ENCODE results near the gene COL9A1. TPM values are rescaled to one million over a fixed set of nuclear protein-coding genes. Genes with fewer than 3 reads are reported as not detected.

COL9A1 gene
- total RNA-seq, 1 experiment from 2014 or later: not detected

DNA sequence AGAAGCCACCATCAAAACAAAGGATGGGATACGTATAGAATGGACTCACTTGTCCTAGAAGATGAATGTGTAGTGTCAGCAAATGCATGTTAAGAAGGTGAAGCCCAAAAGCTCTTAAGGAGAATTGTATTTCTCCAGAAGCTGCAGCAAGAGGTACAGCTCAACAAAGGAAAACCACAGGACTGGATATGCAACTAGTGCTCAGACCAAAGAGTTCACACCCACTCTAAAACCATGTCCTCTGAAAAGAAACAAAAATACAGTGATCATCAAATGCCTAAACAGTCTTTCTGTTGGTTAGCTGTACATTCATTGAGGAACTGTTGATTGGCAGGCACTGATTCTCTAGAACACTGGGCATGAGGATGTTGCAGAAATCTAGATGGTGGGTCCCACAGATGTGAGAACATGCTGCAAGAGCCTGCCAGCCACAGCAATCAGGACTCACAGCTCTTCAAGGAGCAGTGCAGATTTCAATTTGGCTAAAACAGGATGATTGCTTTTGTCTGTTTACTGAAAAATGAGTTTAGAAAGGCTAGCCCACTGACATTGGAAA lies 94.6 kb downstream of the COL9A1 start:
- H3K27ac Mint-ChIP-seq (ENCODE audit: unreplicated experiment): no peak overlapping the region
- BruUV-seq (replicated peaks): no TSS peak
- H3K9me3 Mint-ChIP-seq (ENCODE audit: low read depth, unreplicated experiment): no peaks in the 10 kb centered on the region
- CTCF ChIA-PET: no interaction called here
- H3K4me1 Mint-ChIP-seq (ENCODE audit: low read depth, unreplicated experiment): peaks cover 7% of the 10 kb centered on the region
- no peak overlapping the region for H3K4me3 Mint-ChIP-seq (ENCODE audit: low read depth, unreplicated experiment)
- TF ChIP-seq, protein P1, sequence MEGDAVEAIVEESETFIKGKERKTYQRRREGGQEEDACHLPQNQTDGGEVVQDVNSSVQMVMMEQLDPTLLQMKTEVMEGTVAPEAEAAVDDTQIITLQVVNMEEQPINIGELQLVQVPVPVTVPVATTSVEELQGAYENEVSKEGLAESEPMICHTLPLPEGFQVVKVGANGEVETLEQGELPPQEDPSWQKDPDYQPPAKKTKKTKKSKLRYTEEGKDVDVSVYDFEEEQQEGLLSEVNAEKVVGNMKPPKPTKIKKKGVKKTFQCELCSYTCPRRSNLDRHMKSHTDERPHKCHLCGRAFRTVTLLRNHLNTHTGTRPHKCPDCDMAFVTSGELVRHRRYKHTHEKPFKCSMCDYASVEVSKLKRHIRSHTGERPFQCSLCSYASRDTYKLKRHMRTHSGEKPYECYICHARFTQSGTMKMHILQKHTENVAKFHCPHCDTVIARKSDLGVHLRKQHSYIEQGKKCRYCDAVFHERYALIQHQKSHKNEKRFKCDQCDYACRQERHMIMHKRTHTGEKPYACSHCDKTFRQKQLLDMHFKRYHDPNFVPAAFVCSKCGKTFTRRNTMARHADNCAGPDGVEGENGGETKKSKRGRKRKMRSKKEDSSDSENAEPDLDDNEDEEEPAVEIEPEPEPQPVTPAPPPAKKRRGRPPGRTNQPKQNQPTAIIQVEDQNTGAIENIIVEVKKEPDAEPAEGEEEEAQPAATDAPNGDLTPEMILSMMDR (IDR thresholded peaks at IDR 0.05; ENCODE audit: unreplicated experiment): no peak
- H3K27me3 Mint-ChIP-seq (ENCODE audit: unreplicated experiment): peaks cover 12% of the 10 kb centered on the region
- H3K36me3 Mint-ChIP-seq (ENCODE audit: insufficient read depth, unreplicated experiment): no peaks in the 10 kb centered on the region
- intact Hi-C loops (cut with micrococcal nuclease; ENCODE audit: unreplicated experiment): no loop called here
- DNase-seq: no peak

DNA sequence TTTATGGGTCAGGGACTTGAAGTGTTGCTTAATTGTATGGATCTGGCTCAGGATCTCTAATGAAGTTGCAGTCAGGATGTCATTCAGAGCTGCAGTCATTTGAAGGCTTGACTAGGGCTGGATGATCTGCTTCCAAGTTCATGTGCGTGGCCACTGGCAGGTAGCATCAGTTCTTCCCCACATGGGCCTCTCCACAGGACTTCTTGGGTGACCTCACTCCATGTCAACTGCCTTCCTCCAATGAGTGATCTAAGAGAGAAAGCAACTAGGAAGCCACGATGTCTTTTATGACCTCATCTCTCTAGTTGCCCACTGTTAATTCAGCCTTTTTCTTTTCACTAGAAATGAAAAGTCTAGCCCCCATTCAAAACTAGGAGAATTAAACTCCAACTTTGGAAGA lies 104.1 kb downstream of the COL9A1 start:
- Mint-ChIP-seq H3K9me3 (ENCODE audit: low read depth, unreplicated experiment) (no peaks in the 10 kb centered on the region), H3K4me3 (ENCODE audit: low read depth, unreplicated experiment) (no peak overlapping the region), H3K27me3 (ENCODE audit: unreplicated experiment) (peaks cover 19% of the 10 kb centered on the region), H3K4me1 (ENCODE audit: low read depth, unreplicated experiment) (no peaks in the 10 kb centered on the region), H3K27ac (ENCODE audit: unreplicated experiment) (no peak overlapping the region), H3K36me3 (ENCODE audit: insufficient read depth, unreplicated experiment) (no peaks in the 10 kb centered on the region)
- intact Hi-C loops (cut with micrococcal nuclease; ENCODE audit: unreplicated experiment): no loop called here
- TF ChIP-seq, protein P1 (IDR thresholded peaks at IDR 0.05; ENCODE audit: unreplicated experiment): no peak
- no TSS peak for BruUV-seq (replicated peaks)
- no peak for DNase-seq
- CTCF ChIA-PET: no interaction called here

DNA sequence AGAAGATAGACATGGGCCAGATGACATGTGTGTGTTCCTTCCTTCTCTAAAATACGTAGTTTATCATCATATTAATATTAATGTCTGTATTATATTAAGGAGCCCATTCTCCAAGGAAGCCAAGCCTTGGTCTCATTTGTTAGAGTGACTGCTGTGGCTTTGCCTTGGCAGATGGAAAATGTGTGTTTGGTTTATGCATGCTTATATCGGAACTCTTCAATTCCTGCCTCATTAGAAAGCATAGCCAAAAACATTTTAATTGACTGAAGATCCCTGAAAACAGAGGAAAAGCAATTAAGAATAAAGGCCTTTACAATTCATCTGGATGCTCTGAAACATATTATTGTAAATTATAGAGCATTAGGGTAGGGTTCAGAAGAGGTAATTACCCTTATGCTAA lies 106.4 kb downstream of the COL9A1 start:
- BruUV-seq (replicated peaks): no TSS peak
- H3K9me3 Mint-ChIP-seq (ENCODE audit: low read depth, unreplicated experiment): no peaks in the 10 kb centered on the region
- peaks cover 41% of the 10 kb centered on the region for H3K27me3 Mint-ChIP-seq (ENCODE audit: unreplicated experiment)
- H3K27ac Mint-ChIP-seq (ENCODE audit: unreplicated experiment): no peak overlapping the region
- H3K4me3 Mint-ChIP-seq (ENCODE audit: low read depth, unreplicated experiment): no peak overlapping the region
- TF ChIP-seq, protein P1 (IDR thresholded peaks at IDR 0.05; ENCODE audit: unreplicated experiment): no peak
- CTCF ChIA-PET: no interaction called here
- no peaks in the 10 kb centered on the region for H3K4me1 Mint-ChIP-seq (ENCODE audit: low read depth, unreplicated experiment)
- no peak for DNase-seq
- intact Hi-C loops (cut with micrococcal nuclease; ENCODE audit: unreplicated experiment): no loop called here
- no peaks in the 10 kb centered on the region for H3K36me3 Mint-ChIP-seq (ENCODE audit: insufficient read depth, unreplicated experiment)

DNA sequence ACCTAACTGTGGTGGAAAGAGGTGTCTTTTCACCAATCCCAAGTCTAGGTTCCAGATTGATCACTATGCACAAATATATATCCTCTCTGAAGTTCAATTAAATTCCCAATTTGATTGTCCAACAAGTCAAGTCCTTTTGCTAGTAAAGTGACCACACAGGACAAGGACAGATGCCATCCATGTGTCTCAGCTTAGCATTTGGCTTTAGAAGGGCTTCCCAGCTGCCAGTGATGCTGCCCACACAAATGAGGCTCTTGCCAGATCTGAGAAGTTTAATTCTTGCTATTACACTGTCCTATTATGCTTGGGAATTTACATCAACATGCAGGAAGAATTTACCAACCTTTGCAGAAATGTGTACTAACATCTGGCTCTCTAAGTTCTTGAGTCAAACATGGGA lies 108.5 kb downstream of the COL9A1 start:
- intact Hi-C loops (cut with micrococcal nuclease; ENCODE audit: unreplicated experiment): no loop called here
- Mint-ChIP-seq H3K4me3 (ENCODE audit: low read depth, unreplicated experiment) (no peak overlapping the region), H3K27ac (ENCODE audit: unreplicated experiment) (no peak overlapping the region), H3K9me3 (ENCODE audit: low read depth, unreplicated experiment) (no peaks in the 10 kb centered on the region), H3K27me3 (ENCODE audit: unreplicated experiment) (peaks cover 41% of the 10 kb centered on the region), H3K4me1 (ENCODE audit: low read depth, unreplicated experiment) (no peaks in the 10 kb centered on the region), H3K36me3 (ENCODE audit: insufficient read depth, unreplicated experiment) (no peaks in the 10 kb centered on the region)
- no TSS peak for BruUV-seq (replicated peaks)
- DNase-seq: no peak
- CTCF ChIA-PET: no interaction called here
- TF ChIP-seq, protein P1 (IDR thresholded peaks at IDR 0.05; ENCODE audit: unreplicated experiment): no peak

All from Calu3 (cell line).